Stimulated activated CD8-positive, alpha-beta memory T cell treated with anti-CD3 and anti-CD28 coated beads, Interleukin-4, amount 100 ng/mL, for 1 hour (primary cell): ENCODE measurements around the gene CCDC50.

Source experiments
- DNase-seq, 2 donors: peaks; one replicate each; pipeline ENCODE4 v3.0.0-alpha.2; 2020; ENCODE audit warnings: low read depth in 2 of 2, low spot score in 1 of 2

CCDC50 gene

GRCh38 chr3:191415566-191415965, 86.4 kb downstream of the CCDC50 start:
- DNase-seq, result no peak

GRCh38 chr3:191417457-191417729, 88.2 kb downstream of the CCDC50 start:
- DNase-seq, result no peak

GRCh38 chr3:191420771-191421170, 91.6 kb downstream of the CCDC50 start:
- no peak for DNase-seq

GRCh38 chr3:191424881-191425280, 95.7 kb downstream of the CCDC50 start:
- no peak for DNase-seq

- DNase-seq, result no peak
These were observed 96.1 kb downstream of the CCDC50 start for GRCh38 chr3:191425322-191425734.

- DNase-seq, result no peak
These were observed 97.1 kb downstream of the CCDC50 start for GRCh38 chr3:191426311-191426710.

- DNase-seq, result no peak
These were observed 99.0 kb downstream of the CCDC50 start for GRCh38 chr3:191428177-191428576.

- no peak for DNase-seq
These were observed 100.9 kb downstream of the CCDC50 start for GRCh38 chr3:191430103-191430502.

GRCh38 chr3:191431160-191431822, 102.1 kb downstream of the CCDC50 start:
- no peak for DNase-seq

GRCh38 chr3:191432162-191432561, 103.0 kb downstream of the CCDC50 start:
- DNase-seq, result no peak

GRCh38 chr3:191434024-191434423, 104.8 kb downstream of the CCDC50 start:
- no peak for DNase-seq

- no peak for DNase-seq
These were observed 106.8 kb downstream of the CCDC50 start for GRCh38 chr3:191435981-191436380.

GRCh38 chr3:191438150-191438814, 109.1 kb downstream of the CCDC50 start:
- no peak for DNase-seq

GRCh38 chr3:191440532-191440931, 111.3 kb downstream of the CCDC50 start:
- DNase-seq, result no peak

GRCh38 chr3:191441687-191442086, 112.5 kb downstream of the CCDC50 start:
- DNase-seq, result no peak

GRCh38 chr3:191444569-191444968, 115.4 kb downstream of the CCDC50 start:
- no peak for DNase-seq
